Heart left ventricle (tissue), 13 donors: Measurements from ENCODE around the gene UACA.
"Not testable (repeated sequence)": the region's sequence is repeated elsewhere in the genome, so short reads cannot be mapped to it uniquely, and the experiment has no call there.

ENCODE experiments used
- CTCF ChIP-seq, 12 donors: fragments of 200-600 bp; sonication (generic) in 4 of 12; IDR thresholded peaks; one replicate each; pipeline versions ENCODE4 v1.5.0 to v1.8.0; 2018 to 2022; ENCODE audit warnings: antibody characterized with exemption in 12 of 12, mild to moderate bottlenecking in 5 of 12
- POLR2A ChIP-seq, 2 donors: fragments of 450-650 bp; IDR thresholded peaks; one replicate each; pipeline ENCODE4 v1.6.1; 2017; ENCODE audit warnings: antibody characterized with exemption in 2 of 2, mild to moderate bottlenecking in 2 of 2, moderate library complexity in 2 of 2
- donor health status: ischemic (EF 13 %, LVEDD 7.1; RV severe dilation, severe dysfunction).
- donor health status: DM: no; HTN: yes; CAD: no.
- donor health status: DM: no; HTN: no; CAD: no.
- donor health status: ischemic (EF 25% LVEDD 6.9; RV normal size, moderate dysfunction).
- donor health status: ischemic (EF 25% LVEDD 5.7; RV mildly dilated, moderate dysfunction).
- donor health status: ischemic (EF 35%, LVEDD 5.7; RV mildly dilated, moderate dysfunction).
- donor health status: nonischemic (EF 11% LVEDD 7.7; RV severe dilation, severe dysfunction).
- donor health status: DM: yes; HTN: yes; CAD: no.
- donor health status: PGD.
- donor health status: ischemic (EF 29% LVEDD 5.4; RV normal size, mild dysfunction).
- donor health status: nonischemic (EF 23%, LVEDD 6.1; RV moderate dilation, normal function).

- TF ChIP-seq POLR2A, CTCF (IDR thresholded peaks at IDR 0.05): not testable (repeated sequence)
Measured at GRCh38 chr15:70735040-70735439, 28.3 kb downstream of the UACA start.
